Activated CD8-positive, alpha-beta T cell treated with anti-CD3 and anti-CD28 coated beads, Interleukin-2, amount 10 ng/mL, durations not matched to agents 7 days and 5 days (primary cell): ENCODE results near the gene USP20. TPM values are rescaled to one million over a fixed set of nuclear protein-coding genes. Genes with fewer than 3 reads are reported as not detected.

Experiments
- ATAC-seq: fragments of 150-1000 bp; cut with Tn5 transposase; one replicate; pipeline ENCODE4 v1.10.0; 2021; ENCODE audit warnings: moderate library complexity
- CTCF ChIA-PET: fragments of 350-600 bp; sonication (Branson Sonifier 250); formaldehyde crosslinking; loops from one replicate; lab custom pipeline; 2021; ENCODE audit warnings: antibody characterized with exemption; lab: Charles Lee
- POLR2A ChIA-PET: fragments of 350-600 bp; sonication (Branson Sonifier 250); formaldehyde crosslinking; loops from one replicate; lab custom pipeline; 2021; ENCODE audit warnings: antibody characterized with exemption; lab: Charles Lee
- DNase-seq: peaks from one replicate; pipeline ENCODE4 v3.0.0-alpha.2; 2020
- H3K27ac Mint-ChIP-seq: one replicate; pipeline ENCODE4 v1.8.0; 2021; ENCODE audit warnings: mild to moderate bottlenecking, mixed read lengths
- H3K27me3 Mint-ChIP-seq: one replicate; pipeline ENCODE4 v1.8.0; 2021; ENCODE audit warnings: low read depth, mixed read lengths
- H3K36me3 Mint-ChIP-seq: one replicate; pipeline ENCODE4 v1.8.0; 2021; ENCODE audit warnings: low read depth, mixed read lengths
- H3K4me1 Mint-ChIP-seq: one replicate; pipeline ENCODE4 v1.8.0; 2021; ENCODE audit warnings: low read depth, mixed read lengths
- H3K4me3 Mint-ChIP-seq: one replicate; pipeline ENCODE4 v1.8.0; 2021; ENCODE audit warnings: mild to moderate bottlenecking, mixed read lengths
- H3K9me3 Mint-ChIP-seq: one replicate; pipeline ENCODE4 v1.8.0; 2022; ENCODE audit warnings: mixed read lengths; ENCODE audit not compliant: insufficient read depth
- total RNA-seq, 2 experiments: library from RNA; stranded (reverse); gene quantifications; one replicate each; pipeline ENCODE4 v1.2.3, GENCODE V29; 2021

USP20 gene
- total RNA-seq, 2 experiments from 2014 or later, result 86.2 to 87.4 TPM

DNA sequence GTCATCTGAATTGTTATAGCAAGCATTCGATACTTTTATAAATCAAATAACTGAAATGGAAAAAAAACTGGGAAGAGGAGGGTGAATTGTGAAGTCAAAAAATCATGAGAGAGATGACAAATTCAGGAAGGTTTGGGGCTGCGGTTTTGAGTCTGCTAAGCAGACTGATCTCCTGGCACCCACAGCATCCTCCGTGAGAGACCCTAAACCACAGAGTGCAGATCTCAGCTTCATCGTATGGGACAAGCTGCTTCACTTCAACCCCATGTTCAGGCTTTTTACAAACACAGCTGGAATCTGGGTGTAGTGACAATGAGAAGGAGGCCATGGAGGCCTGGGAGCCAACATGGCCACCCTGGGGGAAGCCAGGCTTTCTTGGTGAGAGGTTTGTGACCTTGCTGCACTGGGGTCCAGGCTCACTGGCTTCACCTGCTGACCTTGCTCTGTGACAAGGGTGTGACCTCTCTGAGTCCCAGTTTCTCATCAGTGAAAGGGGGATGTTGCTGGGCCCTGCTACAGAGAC is 19.4 kb downstream of the USP20 start:
- CTCF ChIA-PET, result no interaction called here
- Mint-ChIP-seq H3K9me3 (no peaks in the 10 kb centered on the region), H3K4me1 (peaks cover 88% of the 10 kb centered on the region), H3K27me3 (no peaks in the 10 kb centered on the region), H3K27ac (peak overlapping the region; percentile 72), H3K36me3 (peaks cover 85% of the 10 kb centered on the region), H3K4me3 (peak overlapping the region; percentile 62)
- ATAC-seq, result peak; percentile 62
- DNase-seq, result peak; percentile 65
- POLR2A ChIA-PET, result interaction anchor here (0.6 to 1.7 kb wide), 3 partner anchors 8 to 16 kb away, joined by 3 read pairs; no protein-coding TSS in a partner anchor

- peaks cover 84% of the 10 kb centered on the region for H3K4me1 Mint-ChIP-seq
- no peak for ATAC-seq
- DNase-seq, result no peak
- H3K27me3 Mint-ChIP-seq, result no peaks in the 10 kb centered on the region
- no peak overlapping the region for H3K4me3 Mint-ChIP-seq
- CTCF ChIA-PET, result no interaction called here
- peaks cover 86% of the 10 kb centered on the region for H3K36me3 Mint-ChIP-seq
- H3K9me3 Mint-ChIP-seq, result no peaks in the 10 kb centered on the region
- peak overlapping the region; percentile 16 for H3K27ac Mint-ChIP-seq
- POLR2A ChIA-PET, result no interaction called here
These were observed 21.9 kb downstream of the USP20 start for GRCh38 chr9:129857207-129857606.

- peaks cover 79% of the 10 kb centered on the region for H3K36me3 Mint-ChIP-seq
- POLR2A ChIA-PET, result interaction anchor here (0.6 kb wide), 1 partner anchor 144 kb away, joined by 3 read pairs; no protein-coding TSS in a partner anchor
- DNase-seq, result no peak
- CTCF ChIA-PET, result no interaction called here
- H3K27ac Mint-ChIP-seq, result no peak overlapping the region
- peaks cover 82% of the 10 kb centered on the region for H3K4me1 Mint-ChIP-seq
- H3K27me3 Mint-ChIP-seq, result no peaks in the 10 kb centered on the region
- H3K9me3 Mint-ChIP-seq, result no peaks in the 10 kb centered on the region
- H3K4me3 Mint-ChIP-seq, result no peak overlapping the region
- ATAC-seq, result no peak
These were observed 23.1 kb downstream of the USP20 start for GRCh38 chr9:129858167-129858962.

- ChIA-PET POLR2A (interaction anchor here (0.8 to 2.3 kb wide), 5 partner anchors 9 to 34 kb away, joined by 3 to 10 read pairs (median 3); partner anchors contain the start of genes C9orf78 and USP20), CTCF (interaction anchor here (0.9 to 1.5 kb wide), 2 partner anchors 22 to 24 kb away, joined by 3 to 6 read pairs; no protein-coding TSS in a partner anchor)
- Mint-ChIP-seq H3K27ac (peak overlapping the region; percentile 61), H3K4me3 (no peak overlapping the region), H3K36me3 (peaks cover 73% of the 10 kb centered on the region), H3K27me3 (no peaks in the 10 kb centered on the region), H3K4me1 (peaks cover 79% of the 10 kb centered on the region), H3K9me3 (no peaks in the 10 kb centered on the region)
- no peak for DNase-seq
- ATAC-seq, result no peak
These were observed 25.6 kb downstream of the USP20 start for GRCh38 chr9:129860653-129861446.

DNA sequence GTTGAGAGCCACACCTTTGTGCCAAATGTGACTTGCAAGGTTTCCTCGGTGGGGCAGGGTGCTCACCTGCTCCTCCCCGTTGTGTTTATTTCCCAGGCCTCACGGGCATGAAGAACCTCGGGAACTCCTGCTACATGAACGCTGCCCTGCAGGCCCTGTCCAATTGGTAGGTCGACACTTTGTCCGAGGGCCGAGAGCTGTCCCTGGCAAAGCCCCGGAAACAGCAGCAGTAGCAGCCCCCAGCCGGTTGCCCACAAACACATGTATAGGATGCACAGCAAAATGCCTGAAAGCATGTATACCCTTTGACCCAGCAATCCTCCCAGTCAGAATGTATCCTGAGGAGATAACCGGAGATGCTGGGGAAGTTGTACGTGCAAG is 26.2 kb downstream of the USP20 start:
- Mint-ChIP-seq H3K27me3 (no peaks in the 10 kb centered on the region), H3K4me3 (no peak overlapping the region), H3K36me3 (peaks cover 72% of the 10 kb centered on the region), H3K4me1 (peaks cover 79% of the 10 kb centered on the region), H3K27ac (peak overlapping the region; percentile 4), H3K9me3 (no peaks in the 10 kb centered on the region)
- ChIA-PET POLR2A (interaction anchor here (0.9 to 2.3 kb wide), 3 partner anchors 8 to 27 kb away, joined by 3 to 10 read pairs (median 6); partner anchors contain the start of genes C9orf78 and USP20), CTCF (interaction anchor here (1.5 kb wide), 1 partner anchor 24 kb away, joined by 6 read pairs; no protein-coding TSS in a partner anchor)
- ATAC-seq (no peak), DNase-seq (no peak)

- peaks cover 70% of the 10 kb centered on the region for H3K36me3 Mint-ChIP-seq
- POLR2A ChIA-PET, result interaction anchor here (0.6 to 9.0 kb wide), 7 partner anchors 9 to 29 kb away, joined by 3 to 126 read pairs (median 3); partner anchors contain the start of genes C9orf78 and USP20
These were observed 27.9 kb downstream of the USP20 start for GRCh38 chr9:129863059-129863690.

GRCh38 chr9:129864991-129865647 is 29.9 kb downstream of the USP20 start:
- CTCF ChIA-PET, result interaction anchor here (0.6 to 3.5 kb wide), 5 partner anchors 14 to 36 kb away, joined by 3 to 25 read pairs (median 3); no protein-coding TSS in a partner anchor
- ATAC-seq (no peak), DNase-seq (no peak)
- peaks cover 92% of the 10 kb centered on the region for H3K4me1 Mint-ChIP-seq
- H3K4me3 Mint-ChIP-seq, result no peak overlapping the region
- POLR2A ChIA-PET, result interaction anchor here (0.6 to 9.0 kb wide), 6 partner anchors 13 to 73 kb away, joined by 3 to 126 read pairs (median 14); partner anchors contain the start of genes C9orf78 and USP20
- no peaks in the 10 kb centered on the region for H3K27me3 Mint-ChIP-seq
- H3K9me3 Mint-ChIP-seq, result no peaks in the 10 kb centered on the region
- H3K27ac Mint-ChIP-seq, result peak overlapping the region; percentile 75
- H3K36me3 Mint-ChIP-seq, result peaks cover 69% of the 10 kb centered on the region

More at GRCh38 chr9:129863059-129863690, 27.9 kb downstream of the USP20 start:
- peak overlapping the region; percentile 55 for H3K4me3 Mint-ChIP-seq
- DNase-seq (peak; percentile 93), ATAC-seq (peak; percentile 84)
- no peaks in the 10 kb centered on the region for H3K9me3 Mint-ChIP-seq
- H3K27ac Mint-ChIP-seq, result peak overlapping the region; percentile 92
- no peaks in the 10 kb centered on the region for H3K27me3 Mint-ChIP-seq
- CTCF ChIA-PET, result interaction anchor here (1.0 to 3.5 kb wide), 5 partner anchors 9 to 125 kb away, joined by 3 to 25 read pairs (median 5); no protein-coding TSS in a partner anchor
- peaks cover 80% of the 10 kb centered on the region for H3K4me1 Mint-ChIP-seq

GRCh38 chr9:129865668-129866320 is 30.5 kb downstream of the USP20 start:
- ChIA-PET POLR2A (interaction anchor here (1.3 to 9.0 kb wide), 4 partner anchors 14 to 174 kb away, joined by 3 to 126 read pairs (median 18); partner anchors contain the start of genes C9orf78 and USP20), CTCF (interaction anchor here (1.0 to 3.5 kb wide), 2 partner anchors 13 to 20 kb away, joined by 3 to 25 read pairs; no protein-coding TSS in a partner anchor)
- no peaks in the 10 kb centered on the region for H3K9me3 Mint-ChIP-seq
- peak overlapping the region; percentile 92 for H3K27ac Mint-ChIP-seq
- no peaks in the 10 kb centered on the region for H3K27me3 Mint-ChIP-seq
- peaks cover 94% of the 10 kb centered on the region for H3K4me1 Mint-ChIP-seq
- H3K36me3 Mint-ChIP-seq, result peaks cover 72% of the 10 kb centered on the region
- DNase-seq (no peak), ATAC-seq (no peak)
- H3K4me3 Mint-ChIP-seq, result peak overlapping the region; percentile 33

DNA sequence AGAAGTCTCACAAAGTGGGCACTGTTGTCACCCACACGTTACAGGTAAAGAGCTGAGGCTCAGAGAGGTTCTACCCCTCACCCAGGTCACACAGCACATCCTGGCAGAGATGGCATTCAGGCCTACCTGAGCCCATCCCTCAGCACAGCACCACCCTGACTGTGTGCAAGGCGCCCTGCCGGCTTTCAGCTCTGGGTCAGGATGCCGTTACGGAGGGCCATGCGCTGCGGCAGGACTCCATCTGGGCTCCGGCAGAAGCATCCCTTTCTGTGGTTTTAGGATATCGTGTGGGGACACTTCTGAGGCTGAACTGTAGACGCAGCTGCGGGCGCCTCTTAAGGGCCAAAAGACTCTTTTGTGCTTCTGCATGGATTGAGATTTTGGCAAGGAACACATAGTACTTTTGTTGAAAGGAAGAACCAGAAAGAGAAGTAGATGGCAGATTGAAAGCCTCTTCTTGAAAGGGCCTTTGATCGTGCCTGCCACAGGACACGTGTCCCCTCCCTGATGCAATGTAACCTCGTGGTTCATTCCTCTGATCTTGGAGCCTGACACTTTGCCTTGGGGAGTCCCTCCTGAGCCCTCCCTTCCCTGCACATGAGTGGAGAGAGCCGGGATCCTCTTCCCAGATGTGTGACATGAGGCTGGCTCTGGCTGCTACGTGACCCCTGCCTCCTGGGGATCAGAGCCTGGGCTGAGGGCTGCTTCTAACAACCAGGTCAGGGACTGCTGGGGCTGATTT is 31.3 kb downstream of the USP20 start:
- Mint-ChIP-seq H3K27me3 (no peaks in the 10 kb centered on the region), H3K4me1 (peaks cover 94% of the 10 kb centered on the region), H3K9me3 (no peaks in the 10 kb centered on the region), H3K4me3 (peak overlapping the region; percentile 33), H3K27ac (peak overlapping the region; percentile 92), H3K36me3 (peaks cover 72% of the 10 kb centered on the region)
- ATAC-seq (peak; percentile 22), DNase-seq (peak; percentile 72)
- ChIA-PET POLR2A (interaction anchor here (2.1 to 9.0 kb wide), 3 partner anchors 21 to 173 kb away, joined by 10 to 126 read pairs (median 27); partner anchors contain the start of genes C9orf78 and USP20), CTCF (no interaction called here)
